Gastroesophageal sphincter (tissue), 2 donors: ENCODE data around the gene HBA2.
"Not testable (repeated sequence)": the region's sequence is repeated elsewhere in the genome, so short reads cannot be mapped to it uniquely, and the experiment has no call there.

ENCODE experiments used
- POLR2A ChIP-seq, 2 donors: fragments of 450-650 bp; IDR thresholded peaks; one replicate each; pipeline ENCODE4 v1.6.1; 2017; ENCODE audit warnings: antibody characterized with exemption in 2 of 2, mild to moderate bottlenecking in 2 of 2, moderate library complexity in 1 of 2
- POLR2AphosphoS5 ChIP-seq: sonication (generic); formaldehyde crosslinking; IDR thresholded peaks from one replicate; pipeline ENCODE4 v1.6.1; 2017; ENCODE audit warnings: antibody characterized with exemption

DNA sequence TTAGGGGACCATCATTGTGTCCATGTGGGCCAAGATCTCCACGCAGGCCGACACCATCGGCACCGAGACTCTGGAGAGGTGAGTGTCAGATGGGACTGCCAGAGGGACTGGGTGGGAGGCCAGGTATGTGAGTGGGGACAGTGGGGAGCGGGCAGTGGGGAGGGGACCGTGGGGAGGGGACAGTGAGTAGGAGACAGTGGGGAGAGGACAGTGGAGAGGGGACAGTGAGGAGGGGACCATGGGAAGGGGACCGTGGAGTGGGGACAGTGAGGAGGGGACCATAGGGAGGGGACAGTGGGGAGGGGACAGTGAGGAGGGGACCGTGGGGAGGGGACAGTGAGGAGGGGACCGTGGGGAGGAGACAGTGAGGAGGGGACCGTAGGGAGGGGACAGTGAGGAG is 9.5 kb upstream of the HBA2 start:
- TF ChIP-seq POLR2A (IDR thresholded peaks at IDR 0.05); POLR2AphosphoS5: not testable (repeated sequence)
